Endodermal cell (in vitro differentiated cells): ENCODE data around the gene LRRC9. TPM values are rescaled to one million over a fixed set of nuclear protein-coding genes. Genes with fewer than 3 reads are reported as not detected.
"Not testable (repeated sequence)": the region's sequence is repeated elsewhere in the genome, so short reads cannot be mapped to it uniquely, and the experiment has no call there.

Experiments used
- DNase-seq: peaks from one replicate; pipeline ENCODE4 v3.0.0-alpha.2; 2017
- H3K27ac ChIP-seq: 2 replicates; pipeline ENCODE4 v1.5.1; 2013; ENCODE audit warnings: mild to moderate bottlenecking, low read depth, low read length, moderate library complexity
- H3K27me3 ChIP-seq: 2 replicates; pipeline ENCODE4 v1.6.1; 2013; ENCODE audit warnings: mild to moderate bottlenecking, low read length, moderate library complexity; ENCODE audit not compliant: insufficient read depth, control insufficient read depth, poor library complexity, severe bottlenecking
- H3K36me3 ChIP-seq: 2 replicates; pipeline ENCODE4 v1.7.0; 2013; ENCODE audit warnings: mild to moderate bottlenecking, low read length, moderate library complexity; ENCODE audit not compliant: control insufficient read depth, insufficient read depth
- H3K4me1 ChIP-seq: one replicate; pipeline ENCODE4 v1.7.0; 2013; ENCODE audit warnings: low read length; ENCODE audit not compliant: control insufficient read depth, insufficient read depth
- H3K4me3 ChIP-seq: 2 replicates; pipeline ENCODE4 v1.5.1; 2013; ENCODE audit warnings: mild to moderate bottlenecking, low read length, moderate library complexity
- H3K9ac ChIP-seq: 2 replicates; pipeline ENCODE4 v1.6.1; 2013; ENCODE audit warnings: mild to moderate bottlenecking, low read length, moderate library complexity; ENCODE audit not compliant: poor library complexity, severe bottlenecking; ENCODE audit errors: extremely low read depth
- H3K9me3 ChIP-seq: 2 replicates; pipeline ENCODE4 v1.6.1; 2013; ENCODE audit warnings: mild to moderate bottlenecking, low read length, moderate library complexity; ENCODE audit not compliant: control insufficient read depth
- H3K27ac Mint-ChIP-seq: 2 replicates; pipeline ENCODE4 v1.8.0; 2020; ENCODE audit warnings: mixed read lengths
- H3K27me3 Mint-ChIP-seq: 2 replicates; pipeline ENCODE4 v1.8.0; 2021; ENCODE audit warnings: mild to moderate bottlenecking, mixed read lengths; ENCODE audit not compliant: insufficient read depth
- H3K36me3 Mint-ChIP-seq: 2 replicates; pipeline ENCODE4 v1.8.0; 2020; ENCODE audit warnings: low read depth, mixed read lengths
- H3K4me1 Mint-ChIP-seq: 2 replicates; pipeline ENCODE4 v1.8.0; 2020; ENCODE audit warnings: mixed read lengths
- H3K4me3 Mint-ChIP-seq: 2 replicates; pipeline ENCODE4 v1.8.0; 2020; ENCODE audit warnings: mild to moderate bottlenecking, moderate library complexity, mixed read lengths
- H3K9me3 Mint-ChIP-seq: 2 replicates; pipeline ENCODE4 v1.8.0; 2020; ENCODE audit warnings: mild to moderate bottlenecking, mixed read lengths
- CTCF ChIP-seq: fragments of 200-600 bp; sonication (generic); conservative IDR thresholded peaks from 2 replicates; pipeline ENCODE4 v1.5.0; 2021; ENCODE audit warnings: antibody characterized with exemption, mild to moderate bottlenecking
- WGBS, 2 experiments: methylation state at CpG; one replicate each; pipeline versions ENCODE4 v1.1.5 to v1.1.7; 2013; ENCODE audit warnings: missing lambda C conversion rate in 2 of 2, mixed read lengths in 1 of 2; ENCODE audit not compliant: insufficient coverage in 1 of 2, insufficient read length in 1 of 2; 5-methylcytosine and 5-hydroxymethylcytosine counted together
- total RNA-seq, 2 donors: library from RNA; stranded (reverse); fragmentation: NEBNext Ultra II Directional in 1 of 2; extraction: Animal tissue kit (Norgen Biotek cat#: 25700) in 1 of 2; gene quantifications; 2 replicates in 1 of 2; 3 replicates in 1 of 2; pipeline ENCODE4 v1.2.1, GENCODE V29; 2021

The LRRC9 gene
- total RNA-seq, 2 donors from 2014 or later: 3.0 to 3.5 TPM

- H3K27me3 ChIP-seq: no peaks in the 10 kb centered on the region
- 75 to 87% methylated on average over 1 to 2 of the region's 3 CpGs for WGBS, 2 experiments
- no peak overlapping the region for H3K9ac ChIP-seq
- no peaks in the 10 kb centered on the region for H3K9me3 ChIP-seq
- H3K27ac ChIP-seq: no peak overlapping the region
- H3K36me3 ChIP-seq: no peaks in the 10 kb centered on the region
- Mint-ChIP-seq H3K4me1 (no peaks in the 10 kb centered on the region), H3K27me3 (no peaks in the 10 kb centered on the region), H3K36me3 (no peaks in the 10 kb centered on the region), H3K9me3 (no peaks in the 10 kb centered on the region), H3K4me3 (no peak overlapping the region), H3K27ac (no peak overlapping the region)
- no peak for DNase-seq
- H3K4me3 ChIP-seq: no peak overlapping the region
- H3K4me1 ChIP-seq: no peaks in the 10 kb centered on the region
- no peak for TF ChIP-seq CTCF
Measured at GRCh38 chr14:59939828-59940227, 19.9 kb downstream of the LRRC9 start.

- not testable (repeated sequence) for H3K36me3 ChIP-seq, DNase-seq, H3K9me3 ChIP-seq, H3K4me1 Mint-ChIP-seq, H3K4me3 ChIP-seq, H3K27ac Mint-ChIP-seq, H3K4me1 ChIP-seq, H3K36me3 Mint-ChIP-seq, H3K9ac ChIP-seq, H3K4me3 Mint-ChIP-seq, H3K27me3 Mint-ChIP-seq, H3K9me3 Mint-ChIP-seq, H3K27me3 ChIP-seq, H3K27ac ChIP-seq
- 89 to 96% methylated on average over 7 to 9 of the region's 10 CpGs for WGBS, 2 experiments
Measured at GRCh38 chr14:59942296-59942862, 22.4 kb downstream of the LRRC9 start.

- no peak for DNase-seq
- Histone ChIP-seq H3K9ac (no peak overlapping the region), H3K27me3 (no peaks in the 10 kb centered on the region), H3K36me3 (no peaks in the 10 kb centered on the region), H3K4me3 (no peak overlapping the region), H3K4me1 (no peaks in the 10 kb centered on the region), H3K9me3 (no peaks in the 10 kb centered on the region), H3K27ac (no peak overlapping the region)
- Mint-ChIP-seq H3K4me3 (no peak overlapping the region), H3K27me3 (no peaks in the 10 kb centered on the region), H3K27ac (no peak overlapping the region), H3K4me1 (no peaks in the 10 kb centered on the region), H3K36me3 (no peaks in the 10 kb centered on the region), H3K9me3 (peaks cover 6% of the 10 kb centered on the region)
- no peak for TF ChIP-seq CTCF
Measured at GRCh38 chr14:59944909-59945308, 25.0 kb downstream of the LRRC9 start.

GRCh38 chr14:59952141-59952540 lies 32.2 kb downstream of the LRRC9 start:
- peak overlapping the region; percentile 54 for H3K4me3 Mint-ChIP-seq

GRCh38 chr14:59957890-59958289 lies 37.9 kb downstream of the LRRC9 start:
- DNase-seq, H3K4me3 Mint-ChIP-seq, H3K27me3 Mint-ChIP-seq, H3K27ac ChIP-seq, H3K4me1 Mint-ChIP-seq, H3K27me3 ChIP-seq, H3K36me3 ChIP-seq, H3K9ac ChIP-seq, H3K4me3 ChIP-seq, H3K27ac Mint-ChIP-seq: not testable (repeated sequence)
- 70 to 83% methylated on average over 2 to 4 of the region's 4 CpGs for WGBS, 2 experiments
- H3K9me3 Mint-ChIP-seq: peaks cover 68% of the 10 kb centered on the region
- peaks cover 51% of the 10 kb centered on the region for H3K36me3 Mint-ChIP-seq
- peaks cover 33% of the 10 kb centered on the region for H3K9me3 ChIP-seq
- peaks cover 12% of the 10 kb centered on the region for H3K4me1 ChIP-seq

More at GRCh38 chr14:59952141-59952540, 32.2 kb downstream of the LRRC9 start:
- 50% methylated on average over 6 of the region's 30 CpGs; no CpG with 5 or more reads in 1 of the 2 experiments for WGBS, 2 experiments
- not testable (repeated sequence) for H3K4me1 ChIP-seq, H3K27me3 ChIP-seq, DNase-seq, H3K36me3 ChIP-seq, H3K27me3 Mint-ChIP-seq, H3K27ac ChIP-seq, H3K4me1 Mint-ChIP-seq, H3K9ac ChIP-seq
- H3K4me3 ChIP-seq: peak overlapping the region; percentile 52
- peaks cover 18% of the 10 kb centered on the region for H3K9me3 ChIP-seq
- Mint-ChIP-seq H3K36me3 (peaks cover 38% of the 10 kb centered on the region), H3K27ac (peak overlapping the region; percentile 66), H3K9me3 (peaks cover 58% of the 10 kb centered on the region)
